ENCODE measurements around the gene ANKRD17.

ANKRD17 gene

GRCh38 chr4:73187325-73187724 lies 71.3 kb downstream of the ANKRD17 start:
- no peak overlapping the region for H3K4me3 ChIP-seq (ENCODE audit: low read depth, low read length)
- no peak for DNase-seq (ENCODE audit: low read depth)
- no peak for TF ChIP-seq CTCF (IDR thresholded peaks at IDR 0.05; ENCODE audit: control insufficient read depth, extremely low read depth, insufficient read depth)

- DNase-seq (ENCODE audit: low read depth) = no peak
- TF ChIP-seq CTCF (IDR thresholded peaks at IDR 0.05; ENCODE audit: control insufficient read depth, extremely low read depth, insufficient read depth) = no peak
- no peak overlapping the region for H3K4me3 ChIP-seq (ENCODE audit: low read depth, low read length)
Measured at GRCh38 chr4:73185903-73186302, 72.7 kb downstream of the ANKRD17 start.

- TF ChIP-seq CTCF (IDR thresholded peaks at IDR 0.05; ENCODE audit: control insufficient read depth, extremely low read depth, insufficient read depth) = no peak
- no peak for DNase-seq (ENCODE audit: low read depth)
Measured at GRCh38 chr4:73181231-73181630, 77.4 kb downstream of the ANKRD17 start.

GRCh38 chr4:73178389-73178788 lies 80.2 kb downstream of the ANKRD17 start:
- no peak for TF ChIP-seq CTCF (IDR thresholded peaks at IDR 0.05; ENCODE audit: control insufficient read depth, extremely low read depth, insufficient read depth)
- no peak for DNase-seq (ENCODE audit: low read depth)
- H3K4me3 ChIP-seq (ENCODE audit: low read depth, low read length) = no peak overlapping the region

More at GRCh38 chr4:73181231-73181630, 77.4 kb downstream of the ANKRD17 start:
- no peak overlapping the region for H3K4me3 ChIP-seq (ENCODE audit: low read depth, low read length)

GRCh38 chr4:73172161-73172560 lies 86.4 kb downstream of the ANKRD17 start:
- no peak for DNase-seq (ENCODE audit: low read depth)
- no peak overlapping the region for H3K4me3 ChIP-seq (ENCODE audit: low read depth, low read length)
- TF ChIP-seq CTCF (IDR thresholded peaks at IDR 0.05; ENCODE audit: control insufficient read depth, extremely low read depth, insufficient read depth) = no peak

GRCh38 chr4:73170518-73171198 lies 87.9 kb downstream of the ANKRD17 start:
- peak overlapping the region; percentile 11; the same call in 1 of the 2 replicates for H3K4me3 ChIP-seq (ENCODE audit: low read depth, low read length)
- DNase-seq (ENCODE audit: low read depth) = peak; percentile 66
- no peak for TF ChIP-seq CTCF (IDR thresholded peaks at IDR 0.05; ENCODE audit: control insufficient read depth, extremely low read depth, insufficient read depth)

- no peak for TF ChIP-seq CTCF (IDR thresholded peaks at IDR 0.05; ENCODE audit: control insufficient read depth, extremely low read depth, insufficient read depth)
Measured at GRCh38 chr4:73166212-73166611, 92.4 kb downstream of the ANKRD17 start.

More at GRCh38 chr4:73166212-73166611, 92.4 kb downstream of the ANKRD17 start:
- H3K4me3 ChIP-seq (ENCODE audit: low read depth, low read length) = no peak overlapping the region
- DNase-seq (ENCODE audit: low read depth) = no peak

Measured in LNCaP clone FGC (cell line).